Kidney (tissue), 14 donors: ENCODE data around the gene ARHGAP29. TPM values are rescaled to one million over a fixed set of nuclear protein-coding genes. Genes with fewer than 3 reads are reported as not detected.
A peak's percentile ranks its signal among the peaks of the same experiment; 100 is the strongest.

Source experiments
- DNase-seq, 5 donors: peaks; one replicate each; pipeline ENCODE4 v3.0.0-alpha.2; 2013 to 2020
- FAIRE-seq: peaks from 2 replicates; lab custom pipeline; 2012; peaks lifted over from hg19 to GRCh38; lab: Jason Lieb, UNC
- H3K27ac ChIP-seq, 2 donors: one replicate each; pipeline ENCODE4 v1.7.0; 2013; ENCODE audit warnings: low read depth in 2 of 2, low read length in 2 of 2, inconsistent platforms in 1 of 2
- H3K27me3 ChIP-seq: one replicate; pipeline ENCODE4 v1.7.1; 2013; ENCODE audit warnings: low read length, inconsistent platforms; ENCODE audit not compliant: control insufficient read depth, insufficient read depth
- H3K36me3 ChIP-seq, 3 donors: one replicate each; pipeline versions ENCODE4 v1.7.0 to v1.7.1; 2013; ENCODE audit warnings: low read length in 3 of 3, control low read depth in 1 of 3, inconsistent platforms in 1 of 3; ENCODE audit not compliant: insufficient read depth in 3 of 3, control insufficient read depth in 2 of 3
- H3K4me1 ChIP-seq, 3 donors: one replicate each; pipeline versions ENCODE4 v1.7.0 to v1.7.1; 2013; ENCODE audit warnings: low read length in 3 of 3, inconsistent platforms in 1 of 3, low read depth in 1 of 3; ENCODE audit not compliant: control insufficient read depth in 2 of 3, insufficient read depth in 2 of 3
- H3K4me3 ChIP-seq, 3 donors: one replicate each; pipeline versions ENCODE4 v1.7.0 to v1.8.1; 2013; ENCODE audit warnings: low read length in 3 of 3, control low read depth in 1 of 3, inconsistent platforms in 1 of 3
- H3K9ac ChIP-seq, 3 donors: one replicate each; pipeline versions ENCODE4 v1.7.0 to v1.7.1; 2013; ENCODE audit warnings: low read length in 3 of 3, control low read depth in 1 of 3, inconsistent platforms in 1 of 3
- H3K9me3 ChIP-seq, 3 donors: one replicate each; pipeline versions ENCODE4 v1.7.0 to v1.7.1; 2013; ENCODE audit warnings: low read length in 3 of 3, control low read depth in 1 of 3, inconsistent platforms in 1 of 3; ENCODE audit not compliant: control insufficient read depth in 2 of 3, insufficient read depth in 1 of 3
- intact Hi-C: fragments of 100-400 bp; cut with DNase I; formaldehyde crosslinking; loops from one replicate; pipeline ENCODE4 v1.11.1; 2022
- polyA plus RNA-seq: library from polyadenylated mRNA; stranded (reverse); fragments of 350-450 nt; fragmentation: Illumina TruSeq; extraction: RNeasy Lipid Tissue Mini Kit (QIAGEN cat#74804); gene quantifications from one replicate; pipeline ENCODE4 v1.2.3, GENCODE V29; 2014; ENCODE audit warnings: low read depth, low replicate concordance; ENCODE audit not compliant: insufficient read depth
- total RNA-seq: library from RNA; stranded (reverse); fragmentation: NEBNext Ultra II Directional; extraction: Animal tissue kit (Norgen Biotek cat#: 25700); gene quantifications from one replicate; pipeline ENCODE4 v1.2.1, GENCODE V29; 2021
- TF ChIP-seq, protein P1 (sequence below): IDR thresholded peaks from 3 replicates; pipeline ENCODE4 v1.5.1; 2012; ENCODE audit warnings: mild to moderate bottlenecking, moderate library complexity, borderline replicate concordance; ENCODE audit not compliant: insufficient read depth; ENCODE audit errors: extremely low read depth
- donor health status: control.
- donor health status: control.
- donor health status: control.
- donor health status: control.
- donor health status: control.
- donor health status: DM: yes; HTN: yes; CAD: no.
- donor health status: Normal renal cell carcinoma (clear cell type).

ARHGAP29 gene
- total and polyA plus RNA-seq, 2 donors from 2014 or later = 15.9 to 145 TPM

DNA sequence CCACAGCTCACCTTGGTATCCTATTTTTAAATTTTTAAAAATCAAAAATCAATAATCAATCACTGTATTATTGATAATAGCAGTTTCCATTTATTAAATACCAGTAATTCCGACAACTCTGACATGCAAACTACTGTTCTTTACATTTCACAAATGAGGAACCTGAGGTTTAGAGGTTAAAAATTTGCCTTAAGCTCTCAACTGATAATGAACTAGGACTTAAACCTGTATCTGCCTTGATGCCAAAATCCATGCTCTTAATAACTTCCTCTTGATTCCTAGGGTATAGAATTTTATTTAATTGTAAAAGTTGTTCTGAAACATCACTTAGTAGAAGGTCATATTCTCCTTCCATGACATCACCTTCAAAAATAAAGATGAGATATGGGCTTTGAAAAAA lies 5.6 kb downstream of the ARHGAP29 start:
- Histone ChIP-seq H3K4me3 (no peak overlapping the region), H3K27me3 (peaks cover 5% of the 10 kb centered on the region), H3K9ac (no peak overlapping the region), H3K27ac (peak overlapping the region in 1 of 2 donors; percentile 61), H3K9me3 (no peaks in the 10 kb centered on the region), H3K4me1 (peaks cover 0 to 11% (median 4%) of the 10 kb centered on the region in 3 donors), H3K36me3 (peaks cover 0 to 2% (median 0%) of the 10 kb centered on the region in 3 donors)
- DNase-seq (no peak), FAIRE-seq (no peak)
- TF ChIP-seq, protein P1, sequence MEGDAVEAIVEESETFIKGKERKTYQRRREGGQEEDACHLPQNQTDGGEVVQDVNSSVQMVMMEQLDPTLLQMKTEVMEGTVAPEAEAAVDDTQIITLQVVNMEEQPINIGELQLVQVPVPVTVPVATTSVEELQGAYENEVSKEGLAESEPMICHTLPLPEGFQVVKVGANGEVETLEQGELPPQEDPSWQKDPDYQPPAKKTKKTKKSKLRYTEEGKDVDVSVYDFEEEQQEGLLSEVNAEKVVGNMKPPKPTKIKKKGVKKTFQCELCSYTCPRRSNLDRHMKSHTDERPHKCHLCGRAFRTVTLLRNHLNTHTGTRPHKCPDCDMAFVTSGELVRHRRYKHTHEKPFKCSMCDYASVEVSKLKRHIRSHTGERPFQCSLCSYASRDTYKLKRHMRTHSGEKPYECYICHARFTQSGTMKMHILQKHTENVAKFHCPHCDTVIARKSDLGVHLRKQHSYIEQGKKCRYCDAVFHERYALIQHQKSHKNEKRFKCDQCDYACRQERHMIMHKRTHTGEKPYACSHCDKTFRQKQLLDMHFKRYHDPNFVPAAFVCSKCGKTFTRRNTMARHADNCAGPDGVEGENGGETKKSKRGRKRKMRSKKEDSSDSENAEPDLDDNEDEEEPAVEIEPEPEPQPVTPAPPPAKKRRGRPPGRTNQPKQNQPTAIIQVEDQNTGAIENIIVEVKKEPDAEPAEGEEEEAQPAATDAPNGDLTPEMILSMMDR = no peak
- intact Hi-C loops = no loop called here

DNA sequence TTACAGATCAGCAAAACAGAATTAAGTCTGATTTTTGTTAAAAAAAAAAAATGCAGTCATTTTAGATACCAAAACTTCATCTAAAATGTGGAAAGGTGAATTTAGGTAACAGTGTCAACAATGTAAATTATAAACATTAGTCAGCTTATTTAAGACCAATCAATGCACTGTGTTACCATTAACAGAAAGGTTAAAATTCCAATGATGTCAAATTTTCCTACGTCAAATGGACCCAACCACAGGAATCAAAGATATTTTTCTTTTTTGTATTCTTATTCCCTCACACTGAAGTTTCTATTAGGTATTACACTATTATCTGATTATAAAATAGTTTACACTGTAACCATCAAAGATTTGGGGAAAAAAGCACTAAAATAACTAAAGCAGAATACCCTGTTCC lies 6.5 kb downstream of the ARHGAP29 start:
- Histone ChIP-seq H3K36me3 (peaks cover 0 to 2% (median 0%) of the 10 kb centered on the region in 3 donors), H3K27me3 (peaks cover 2% of the 10 kb centered on the region), H3K9me3 (no peaks in the 10 kb centered on the region), H3K27ac (no peak overlapping the region), H3K4me3 (peak overlapping the region in 1 of 3 donors; percentile 0), H3K4me1 (peaks cover 0 to 16% (median 4%) of the 10 kb centered on the region in 3 donors), H3K9ac (no peak overlapping the region)
- DNase-seq (no peak), FAIRE-seq (peak; percentile 15)
- TF ChIP-seq, protein P1 = no peak
- intact Hi-C loops = no loop called here

DNA sequence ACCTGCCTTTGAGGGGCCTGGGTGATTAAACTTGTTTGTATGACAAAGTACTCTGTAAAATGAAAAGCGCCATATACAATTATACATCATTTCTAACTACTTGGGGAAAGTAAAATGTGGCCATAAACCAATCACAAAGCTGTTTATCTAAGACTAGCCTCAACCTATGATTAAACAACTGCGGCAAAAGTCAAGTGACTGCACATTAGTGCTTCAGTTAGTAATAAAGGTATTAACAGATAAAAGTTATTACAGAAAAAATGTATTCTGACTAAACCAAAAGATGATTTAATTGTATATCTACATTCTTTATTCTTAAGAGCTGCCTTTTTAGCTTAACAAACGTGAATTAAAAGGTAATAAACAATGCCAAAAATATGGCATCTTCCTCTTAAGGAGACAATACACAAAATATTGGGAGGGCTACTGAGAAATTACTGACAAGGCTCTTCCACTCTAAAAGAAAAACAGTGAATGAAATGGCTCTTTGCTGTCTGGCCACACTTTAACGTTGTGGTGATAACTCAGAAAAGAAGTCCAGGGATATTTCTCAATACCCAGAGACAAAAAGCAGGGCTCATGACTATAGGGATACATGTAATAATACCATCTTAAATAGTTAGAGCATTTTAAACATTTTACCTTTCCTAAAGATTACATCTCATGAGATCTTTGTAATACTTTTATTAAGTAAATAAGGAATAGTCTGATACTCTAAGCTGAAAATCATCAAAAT lies 8.6 kb downstream of the ARHGAP29 start:
- FAIRE-seq (no peak), DNase-seq (no peak)
- no peak overlapping the region for H3K9ac ChIP-seq
- peaks cover 0 to 16% (median 3%) of the 10 kb centered on the region in 3 donors for H3K4me1 ChIP-seq
- intact Hi-C loops = no loop called here
- no peaks in the 10 kb centered on the region for H3K27me3 ChIP-seq
- no peaks in the 10 kb centered on the region for H3K9me3 ChIP-seq
- H3K4me3 ChIP-seq = no peak overlapping the region
- TF ChIP-seq, protein P1 = no peak
- no peak overlapping the region for H3K27ac ChIP-seq
- peaks cover 0 to 2% (median 0%) of the 10 kb centered on the region in 3 donors for H3K36me3 ChIP-seq
